SK-N-SH (cell line): ENCODE results near the gene CDHR2. TPM values are rescaled to one million over a fixed set of nuclear protein-coding genes. Genes with fewer than 3 reads are reported as not detected.

Source experiments
- CTCF ChIA-PET: fragments of 300-600, 350-600 bp; formaldehyde crosslinking; extraction: SDS; loops from one replicate; lab custom pipeline; 2021; lab: Yijun Ruan, JAX
- POLR2A ChIA-PET: fragments of 350-600 bp; sonication (Branson Sonifier 250); formaldehyde crosslinking; extraction: SDS; loops from one replicate; lab custom pipeline; 2020; ENCODE audit warnings: antibody characterized with exemption, inconsistent platforms; lab: Yijun Ruan, JAX
- DNase-seq: peaks from one replicate; pipeline ENCODE4 v3.0.0; 2012
- H2AFZ ChIP-seq: fragments of 200-600 bp; sonication (generic); 2 replicates; pipeline ENCODE4 v1.8.1; 2016; ENCODE audit warnings: antibody characterized with exemption, mild to moderate bottlenecking, low read depth
- H3F3A ChIP-seq: fragments of 200-600 bp; sonication (generic); replicated peaks from 2 replicates; pipeline ENCODE3; 2016; ENCODE audit warnings: antibody characterized with exemption, mild to moderate bottlenecking; ENCODE audit not compliant: insufficient read depth
- H3K27ac ChIP-seq, 2 experiments: fragments of 200-500 bp in 1 of 2; fragments of 200-600 bp in 1 of 2; sonication (Bioruptor generic) in 1 of 2; sonication (generic), shearing (Covaris generic) in 1 of 2; 2 replicates each; pipeline versions ENCODE4 v1.5.1 to v1.6.1; 2014 to 2016; ENCODE audit warnings: low read depth in 2 of 2, inconsistent platforms in 1 of 2, low read length in 1 of 2, mild to moderate bottlenecking in 1 of 2, mixed read lengths in 1 of 2
- H3K27me3 ChIP-seq: fragments of 200-600 bp; sonication (generic), shearing (Covaris generic); 2 replicates; pipeline ENCODE4 v1.6.1; 2016; ENCODE audit warnings: mixed run types; ENCODE audit not compliant: insufficient read depth
- H3K36me3 ChIP-seq, 2 experiments: fragments of 200-500 bp in 1 of 2; fragments of 200-600 bp in 1 of 2; sonication (Bioruptor generic) in 1 of 2; sonication (generic) in 1 of 2; replicated peaks in 1 of 2; 2 replicates each; pipeline versions ENCODE3 to v1.5.1; 2014 to 2016; ENCODE audit warnings: low read length in 1 of 2, mild to moderate bottlenecking in 1 of 2; ENCODE audit not compliant: insufficient read depth in 2 of 2, control insufficient read depth in 1 of 2
- H3K4me1 ChIP-seq, 2 experiments: fragments of 200-500 bp in 1 of 2; fragments of 200-600 bp in 1 of 2; sonication (Bioruptor generic) in 1 of 2; sonication (generic), shearing (Covaris generic) in 1 of 2; 2 replicates each; pipeline versions ENCODE4 v1.5.1 to v1.6.1; 2014 to 2016; ENCODE audit warnings: low read depth in 1 of 2, low read length in 1 of 2, mixed run types in 1 of 2; ENCODE audit not compliant: insufficient read depth in 2 of 2, control insufficient read depth in 1 of 2
- H3K4me2 ChIP-seq: fragments of 200-600 bp; sonication (generic), shearing (Covaris generic); 2 replicates; pipeline ENCODE4 v1.6.1; 2017; ENCODE audit warnings: mixed run types
- H3K4me3 ChIP-seq, 2 experiments: fragments of 200-500 bp in 1 of 2; fragments of 200-600 bp in 1 of 2; sonication (Bioruptor generic) in 1 of 2; sonication (generic), shearing (Covaris generic) in 1 of 2; 2 replicates each; pipeline versions ENCODE4 v1.5.1 to v1.8.1; 2014 to 2016; ENCODE audit warnings: low read depth in 2 of 2, inconsistent platforms in 1 of 2, low read length in 1 of 2, mild to moderate bottlenecking in 1 of 2, mixed read lengths in 1 of 2, moderate library complexity in 1 of 2
- H3K79me2 ChIP-seq: fragments of 200-600 bp; sonication (generic); 2 replicates; pipeline ENCODE4 v1.8.1; 2017; ENCODE audit warnings: mild to moderate bottlenecking; ENCODE audit not compliant: insufficient read depth
- H3K9ac ChIP-seq: fragments of 200-600 bp; sonication (generic); 2 replicates; pipeline ENCODE4 v1.6.1; 2017; ENCODE audit warnings: mixed run types
- H3K9me2 ChIP-seq: fragments of 200-600 bp; sonication (generic); 2 replicates; pipeline ENCODE4 v1.6.1; 2017; ENCODE audit warnings: mixed run types
- H3K9me3 ChIP-seq: fragments of 200-600 bp; sonication (generic); 2 replicates; pipeline ENCODE4 v1.6.1; 2017; ENCODE audit warnings: mixed run types, mild to moderate bottlenecking, moderate library complexity
- H4K20me1 ChIP-seq: fragments of 200-600 bp; sonication (generic); 2 replicates; pipeline ENCODE4 v1.6.1; 2017; ENCODE audit warnings: mild to moderate bottlenecking, mixed run types; ENCODE audit not compliant: insufficient read depth
- CTCF ChIP-seq: fragments of 200-600 bp; sonication (generic); IDR thresholded peaks from 2 replicates; pipeline ENCODE4 v1.6.1; 2017; ENCODE audit warnings: antibody characterized with exemption, mild to moderate bottlenecking, moderate library complexity
- FOXJ3 ChIP-seq: sonication (generic); formaldehyde crosslinking; IDR thresholded peaks from 2 replicates; pipeline ENCODE4 v1.5.1; 2020; ENCODE audit warnings: mild to moderate bottlenecking, missing genetic modification reagents
- FOXM1 ChIP-seq: IDR thresholded peaks from 2 replicates; pipeline ENCODE4 v1.4.0; 2012; ENCODE audit warnings: low read depth, mild to moderate bottlenecking
- GATA2 ChIP-seq: sonication (generic); formaldehyde crosslinking; IDR thresholded peaks from 2 replicates; pipeline ENCODE4 v1.5.0; 2020; ENCODE audit warnings: mild to moderate bottlenecking, missing genetic modification reagents
- IRF3 ChIP-seq: fragments of 150-350 bp; IDR thresholded peaks from 2 replicates; pipeline ENCODE4 v1.6.1; 2016; ENCODE audit warnings: mild to moderate bottlenecking, low read depth, low read length
- JUND ChIP-seq: IDR thresholded peaks from 2 replicates; pipeline ENCODE4 v1.4.0; 2012
- MAX ChIP-seq: IDR thresholded peaks from 2 replicates; pipeline ENCODE4 v1.4.0; 2012; ENCODE audit warnings: low read depth
- RCOR1 ChIP-seq: fragments of 150-350 bp; IDR thresholded peaks from 2 replicates; pipeline ENCODE4 v1.6.1; 2017; ENCODE audit warnings: antibody characterized with exemption, low read length
- REST ChIP-seq: IDR thresholded peaks from 2 replicates; pipeline ENCODE4 v1.6.1; 2012; ENCODE audit warnings: mild to moderate bottlenecking, low read depth, low read length, moderate library complexity
- RFX5 ChIP-seq: IDR thresholded peaks from 2 replicates; pipeline ENCODE4 v1.6.1; 2012; ENCODE audit warnings: mild to moderate bottlenecking, improper control_type of control experiment, low read length
- RXRA ChIP-seq: IDR thresholded peaks from 2 replicates; pipeline ENCODE4 v1.4.0; 2012; ENCODE audit warnings: low read depth, mild to moderate bottlenecking, borderline replicate concordance
- SIN3A ChIP-seq: IDR thresholded peaks from 2 replicates; pipeline ENCODE4 v1.6.1; 2012; ENCODE audit warnings: low read depth, mild to moderate bottlenecking, low read length, moderate library complexity, borderline replicate concordance
- TAF1 ChIP-seq: IDR thresholded peaks from 2 replicates; pipeline ENCODE4 v1.6.1; 2012; ENCODE audit warnings: low read depth, mild to moderate bottlenecking, low read length, moderate library complexity, borderline replicate concordance
- TCF12 ChIP-seq: IDR thresholded peaks from 2 replicates; pipeline ENCODE4 v1.4.0; 2012
- YY1 ChIP-seq: IDR thresholded peaks from 2 replicates; pipeline ENCODE4 v1.4.0; 2012; ENCODE audit warnings: low read depth, mild to moderate bottlenecking
- ZBTB33 ChIP-seq: IDR thresholded peaks from 2 replicates; pipeline ENCODE4 v1.4.0; 2012; ENCODE audit warnings: low read depth, borderline replicate concordance
- WGBS: methylation state at CpG from one replicate; pipeline ENCODE4 v1.1.6; 2017; ENCODE audit warnings: low lambda C conversion rate; 5-methylcytosine and 5-hydroxymethylcytosine counted together
- polyA plus RNA-seq, 3 experiments: library from polyadenylated mRNA; depleted of rRNA; stranded (reverse); fragments of >200 nt; gene quantifications; 2 replicates each; pipeline ENCODE4 v1.2.3, GENCODE V29; 2012

CDHR2 gene
- polyA plus RNA-seq, 1 of the 3 experiments (the other 2 are of a cell fraction): not detected

GRCh38 chr5:176612855-176613254 lies 63.7 kb downstream of the CDHR2 start:
- no peak overlapping the region for H3K4me3 ChIP-seq
- H3K9me3 ChIP-seq: no peaks in the 10 kb centered on the region
- H3F3A ChIP-seq: peaks cover 4% of the 10 kb centered on the region
- ChIA-PET CTCF (no interaction called here), POLR2A (interaction anchor here (0.7 kb wide), 1 partner anchor 33 kb away, joined by 3 read pairs; no protein-coding TSS in a partner anchor)
- WGBS: 73% methylated on average over 2 of the region's 2 CpGs
- no peaks in the 10 kb centered on the region for H3K9me2 ChIP-seq
- no peak for DNase-seq
- peaks cover 7 to 39% of the 10 kb centered on the region in 2 experiments; a peak in 3 of 4 replicates for H3K4me1 ChIP-seq
- no peak for TF ChIP-seq SIN3A
- no peak for TF ChIP-seq TAF1
- no peak for TF ChIP-seq RCOR1
- TF ChIP-seq YY1: no peak
- TF ChIP-seq REST: no peak
- TF ChIP-seq RXRA: no peak
- no peak for TF ChIP-seq ZBTB33
- no peak for TF ChIP-seq JUND
- TF ChIP-seq RFX5: no peak
- no peak for TF ChIP-seq TCF12
- TF ChIP-seq FOXM1: no peak
- TF ChIP-seq GATA2 (CRISPR knock-in tag): no peak
- TF ChIP-seq CTCF: no peak
- TF ChIP-seq MAX: no peak
- TF ChIP-seq FOXJ3 (CRISPR knock-in tag): no peak
- no peak for TF ChIP-seq IRF3
- no peaks in the 10 kb centered on the region for H3K36me3 ChIP-seq
- no peaks in the 10 kb centered on the region for H3K27me3 ChIP-seq
- H3K27ac ChIP-seq: no peak overlapping the region
- peaks cover 15% of the 10 kb centered on the region for H3K79me2 ChIP-seq
- peaks cover 11% of the 10 kb centered on the region; the same call in 1 of the 2 replicates for H4K20me1 ChIP-seq
- H3K9ac ChIP-seq: no peak overlapping the region
- H3K4me2 ChIP-seq: no peak overlapping the region
- no peak overlapping the region for H2AFZ ChIP-seq
